ENCODE results near the gene DCDC2B. TPM values are rescaled to one million over a fixed set of nuclear protein-coding genes. Genes with fewer than 3 reads are reported as not detected.

The DCDC2B gene
- total RNA-seq, 1 donor from 2014 or later: not detected

- Histone ChIP-seq H3K4me3 (no peak overlapping the region), H3K36me3 (no peaks in the 10 kb centered on the region), H3K27ac (no peak overlapping the region), H3K4me1 (no peaks in the 10 kb centered on the region), H3K27me3 (no peaks in the 10 kb centered on the region), H3K9me3 (no peaks in the 10 kb centered on the region)
- DNase-seq (no peak), ATAC-seq (no peak)
- intact Hi-C loops (cut with DNase I): no loop called here
- no peak for TF ChIP-seq CTCF (IDR thresholded peaks at IDR 0.05)
These were observed 54.9 kb downstream of the DCDC2B start for GRCh38 chr1:32263744-32264143.

Other genes starting within 250 kb of the DCDC2B start
- gene KHDRBS1, start 195.2 kb upstream of the DCDC2B start, total RNA-seq: 81.7 TPM
- gene TMEM39B, start 136.2 kb upstream of the DCDC2B start, total RNA-seq: 18.1 TPM
- 69.2 TPM for gene KPNA6, start 101.0 kb upstream of the DCDC2B start, total RNA-seq
- gene TXLNA, start 29.4 kb upstream of the DCDC2B start, total RNA-seq: 47.5 TPM
- gene CCDC28B, start 8.5 kb upstream of the DCDC2B start, total RNA-seq: 2.7 TPM
- 1.2 TPM for gene IQCC, start 3.4 kb upstream of the DCDC2B start, total RNA-seq
- 22.3 TPM for gene TMEM234, start 13.3 kb downstream of the DCDC2B start, total RNA-seq
- gene EIF3I, start 13.3 kb downstream of the DCDC2B start, total RNA-seq: 116 TPM
- 65.9 TPM for gene FAM167B, start 38.1 kb downstream of the DCDC2B start, total RNA-seq
- gene LCK, start 42.2 kb downstream of the DCDC2B start, total RNA-seq: 8.3 TPM
- 71.2 TPM for gene HDAC1, start 83.0 kb downstream of the DCDC2B start, total RNA-seq
- 44.5 TPM for gene MARCKSL1, start 127.1 kb downstream of the DCDC2B start, total RNA-seq
- 9.3 TPM for gene FAM229A, start 153.4 kb downstream of the DCDC2B start, total RNA-seq
- 2.5 TPM for gene TSSK3, start 153.4 kb downstream of the DCDC2B start, total RNA-seq
- 67.6 TPM for gene BSDC1, start 185.4 kb downstream of the DCDC2B start, total RNA-seq